Measurements from ENCODE around the gene MBD6.

DNA sequence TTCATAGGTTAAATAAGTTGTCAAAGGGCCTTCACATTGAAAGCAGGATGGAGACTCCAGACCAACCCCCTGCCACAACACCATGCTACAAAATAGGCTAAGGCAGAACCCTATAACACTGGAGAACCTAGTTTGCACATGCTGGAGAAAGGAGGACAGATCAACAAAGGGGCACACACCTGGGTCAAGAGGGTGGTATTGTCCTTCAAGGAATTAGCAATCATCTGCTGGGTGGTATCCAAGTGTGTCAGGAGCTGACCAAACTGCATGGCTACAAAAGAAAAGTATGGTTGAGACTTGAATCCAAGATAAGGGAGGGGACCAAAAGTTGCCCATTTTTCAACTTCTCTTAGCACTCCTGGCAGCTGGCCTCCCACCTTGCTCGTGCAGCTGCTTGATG, 9.2 kb downstream of the MBD6 start:
- TF ChIP-seq, protein P1, sequence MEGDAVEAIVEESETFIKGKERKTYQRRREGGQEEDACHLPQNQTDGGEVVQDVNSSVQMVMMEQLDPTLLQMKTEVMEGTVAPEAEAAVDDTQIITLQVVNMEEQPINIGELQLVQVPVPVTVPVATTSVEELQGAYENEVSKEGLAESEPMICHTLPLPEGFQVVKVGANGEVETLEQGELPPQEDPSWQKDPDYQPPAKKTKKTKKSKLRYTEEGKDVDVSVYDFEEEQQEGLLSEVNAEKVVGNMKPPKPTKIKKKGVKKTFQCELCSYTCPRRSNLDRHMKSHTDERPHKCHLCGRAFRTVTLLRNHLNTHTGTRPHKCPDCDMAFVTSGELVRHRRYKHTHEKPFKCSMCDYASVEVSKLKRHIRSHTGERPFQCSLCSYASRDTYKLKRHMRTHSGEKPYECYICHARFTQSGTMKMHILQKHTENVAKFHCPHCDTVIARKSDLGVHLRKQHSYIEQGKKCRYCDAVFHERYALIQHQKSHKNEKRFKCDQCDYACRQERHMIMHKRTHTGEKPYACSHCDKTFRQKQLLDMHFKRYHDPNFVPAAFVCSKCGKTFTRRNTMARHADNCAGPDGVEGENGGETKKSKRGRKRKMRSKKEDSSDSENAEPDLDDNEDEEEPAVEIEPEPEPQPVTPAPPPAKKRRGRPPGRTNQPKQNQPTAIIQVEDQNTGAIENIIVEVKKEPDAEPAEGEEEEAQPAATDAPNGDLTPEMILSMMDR (IDR thresholded peaks at IDR 0.05), result no peak
- no peak for TF ChIP-seq POLR2A (IDR thresholded peaks at IDR 0.05)
- TF ChIP-seq EP300 (IDR thresholded peaks at IDR 0.05), result no peak
- TF ChIP-seq POLR2AphosphoS5 (IDR thresholded peaks at IDR 0.05), result no peak

All from upper lobe of left lung (tissue), 4 donors.